GM12892 (cell line): ENCODE data around the gene PIK3C2G.
"Not testable (repeated sequence)": the region's sequence is repeated elsewhere in the genome, so short reads cannot be mapped to it uniquely, and the experiment has no call there.

Experiments
- DNase-seq: peaks from one replicate; pipeline ENCODE4 v3.0.0; 2011; ENCODE audit not compliant: insufficient read length
- FAIRE-seq: peaks from 2 replicates; lab custom pipeline; 2011; peaks lifted over from hg19 to GRCh38; lab: Jason Lieb, UNC
- POLR2A ChIP-seq: IDR thresholded peaks from 2 replicates; pipeline ENCODE4 v1.6.1; 2011; ENCODE audit warnings: low read depth, low read length, control low read depth
- POLR2AphosphoS5 ChIP-seq: IDR thresholded peaks from 2 replicates; pipeline ENCODE4 v1.6.1; 2011; ENCODE audit warnings: low read depth, low read length, control low read depth
- TAF1 ChIP-seq: IDR thresholded peaks from 2 replicates; pipeline ENCODE4 v1.6.1; 2011; ENCODE audit warnings: low read depth, mild to moderate bottlenecking, control low read depth, low read length, borderline replicate concordance

The PIK3C2G gene

DNA sequence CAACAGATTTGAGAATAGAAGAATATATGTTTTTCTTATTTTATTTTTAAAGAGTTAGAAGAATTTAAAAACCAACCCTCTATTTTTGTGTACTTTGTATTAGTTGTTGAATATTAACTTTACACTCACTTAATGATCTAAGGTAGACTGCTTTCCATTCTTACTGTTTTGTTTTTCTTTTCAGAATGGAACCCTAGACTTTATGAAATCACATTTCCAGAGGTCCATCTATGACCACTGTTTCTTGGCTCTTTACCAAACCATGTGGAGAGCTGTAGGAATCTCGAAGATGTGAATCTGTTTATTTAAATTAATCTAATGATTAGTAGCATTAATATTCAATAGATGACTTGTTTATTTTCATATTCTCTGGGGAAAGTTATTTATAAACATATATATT, 7.2 kb upstream of the PIK3C2G start:
- DNase-seq, result no peak
- FAIRE-seq, result no peak
- TF ChIP-seq TAF1, result no peak
- TF ChIP-seq POLR2A, result no peak
- no peak for TF ChIP-seq POLR2AphosphoS5

DNA sequence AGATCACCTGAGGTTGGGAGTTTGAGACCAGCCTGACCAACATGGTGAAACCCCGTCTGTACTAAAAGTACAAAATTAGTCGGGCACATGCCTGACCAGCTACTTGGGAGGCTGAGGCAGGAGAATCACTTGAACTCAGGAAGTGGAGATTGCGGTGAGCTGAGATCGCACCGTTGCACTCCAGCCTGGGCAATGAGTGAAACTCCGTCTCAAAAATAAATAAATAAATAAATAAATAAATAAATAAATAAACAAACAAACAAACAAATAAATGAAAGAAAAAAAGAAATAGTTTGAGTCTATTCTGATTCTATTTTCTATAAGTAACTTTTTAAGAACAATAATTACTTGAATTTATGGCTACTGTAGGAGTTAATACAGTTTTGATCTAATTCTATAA, 6.3 kb upstream of the PIK3C2G start:
- not testable (repeated sequence) for FAIRE-seq, DNase-seq

DNA sequence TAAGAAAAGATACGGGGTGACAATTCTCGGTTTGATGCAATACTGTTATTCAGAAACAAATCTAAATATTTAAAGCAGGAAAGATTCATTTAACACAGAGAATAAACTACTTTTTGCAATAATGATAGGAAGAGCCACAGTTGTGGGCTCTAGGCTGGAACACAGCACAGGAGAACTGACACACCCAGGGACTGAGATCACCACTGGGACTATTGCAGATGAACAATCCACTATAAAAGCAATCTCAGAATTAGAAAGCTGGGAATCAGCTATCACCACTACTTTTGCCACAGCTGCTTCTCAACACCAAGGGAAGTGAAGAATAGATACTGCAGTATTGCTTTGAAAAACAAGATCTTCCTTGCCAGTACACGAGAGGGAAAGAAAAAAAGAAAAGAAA, 4.1 kb upstream of the PIK3C2G start:
- DNase-seq, result no peak
- no peak for FAIRE-seq
- TF ChIP-seq POLR2AphosphoS5, result no peak
- TF ChIP-seq TAF1, result no peak
- no peak for TF ChIP-seq POLR2A

DNA sequence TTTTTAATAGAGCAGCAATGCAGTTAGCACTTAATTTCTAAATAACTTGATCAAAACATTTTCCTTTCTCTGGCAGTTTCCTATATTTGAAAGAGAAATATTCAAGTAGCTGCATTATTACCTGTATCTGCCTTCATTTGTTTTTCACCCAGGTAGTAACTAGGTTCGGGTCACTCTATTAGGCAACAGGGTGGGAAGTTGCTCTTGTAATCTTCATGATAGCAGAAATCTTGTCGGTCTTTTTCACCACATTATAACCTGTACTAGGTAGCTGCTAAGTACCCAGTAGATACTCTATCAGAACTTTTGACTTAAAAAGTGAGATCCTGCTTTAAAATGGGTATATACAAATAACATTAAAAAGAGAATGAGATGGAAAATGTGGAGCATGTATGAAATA, 2.4 kb upstream of the PIK3C2G start:
- no peak for TF ChIP-seq TAF1
- TF ChIP-seq POLR2AphosphoS5, result no peak
- no peak for TF ChIP-seq POLR2A
- FAIRE-seq, result no peak
- no peak for DNase-seq

DNA sequence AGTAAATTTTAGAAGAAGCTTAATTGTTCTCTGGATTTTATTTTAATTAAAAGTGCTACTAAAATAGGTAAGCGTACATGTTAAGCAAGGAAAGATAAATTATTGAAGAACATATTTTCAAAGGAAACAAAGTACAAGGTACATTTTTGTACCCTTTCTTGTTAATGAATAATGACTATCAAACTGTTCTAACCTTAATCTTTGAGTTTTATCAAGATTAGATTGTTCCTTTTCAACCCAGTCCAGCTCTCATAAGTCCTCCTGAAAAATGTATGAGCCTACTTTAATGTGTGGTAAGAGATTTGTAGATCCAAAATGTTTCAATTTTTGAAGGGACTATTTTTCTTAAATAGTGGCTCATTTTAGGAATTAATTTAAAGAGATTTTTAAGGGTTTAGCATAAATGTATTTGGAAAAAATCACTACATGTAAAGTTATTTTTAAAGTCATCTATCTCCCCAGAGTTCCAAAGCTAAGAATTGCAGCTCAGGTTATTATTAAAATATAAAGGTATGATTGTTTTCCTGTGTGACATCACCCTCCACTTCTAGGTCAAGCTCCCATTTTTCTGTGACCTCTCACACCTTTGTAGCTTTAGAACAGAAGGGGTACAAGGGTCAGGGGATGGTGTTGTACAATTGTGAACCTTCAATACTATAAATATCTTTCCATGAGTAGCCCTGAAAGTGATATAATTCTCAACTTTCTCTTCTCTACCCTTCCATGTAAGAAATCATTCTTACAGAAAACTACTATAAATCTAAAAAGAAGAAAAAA, 1.2 kb upstream of the PIK3C2G start:
- TF ChIP-seq TAF1 (no peak), POLR2AphosphoS5 (no peak), POLR2A (no peak)
- no peak for FAIRE-seq
- DNase-seq, result no peak

DNA sequence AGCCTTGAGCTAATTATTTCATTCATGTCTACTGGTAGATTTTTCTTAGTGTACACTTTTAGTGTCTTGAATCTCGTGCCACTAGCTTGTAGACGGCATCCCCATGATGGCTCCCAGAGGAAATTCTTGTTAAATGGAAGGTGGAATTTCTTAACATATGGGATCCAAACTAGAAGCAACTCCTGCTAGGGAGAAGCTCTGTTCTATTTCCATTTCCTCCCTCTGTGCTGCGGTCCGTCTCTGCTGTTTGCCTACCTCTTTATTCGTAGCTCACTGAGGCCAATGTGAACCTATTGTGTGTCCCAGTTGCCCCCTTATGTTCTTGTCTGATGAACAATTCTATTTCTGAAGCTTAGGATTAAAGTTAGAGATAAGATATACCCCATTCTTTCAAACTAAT, 588 bp downstream of the PIK3C2G start:
- FAIRE-seq, result no peak
- no peak for DNase-seq
- no peak for TF ChIP-seq POLR2AphosphoS5
- TF ChIP-seq TAF1, result no peak
- TF ChIP-seq POLR2A, result no peak

DNA sequence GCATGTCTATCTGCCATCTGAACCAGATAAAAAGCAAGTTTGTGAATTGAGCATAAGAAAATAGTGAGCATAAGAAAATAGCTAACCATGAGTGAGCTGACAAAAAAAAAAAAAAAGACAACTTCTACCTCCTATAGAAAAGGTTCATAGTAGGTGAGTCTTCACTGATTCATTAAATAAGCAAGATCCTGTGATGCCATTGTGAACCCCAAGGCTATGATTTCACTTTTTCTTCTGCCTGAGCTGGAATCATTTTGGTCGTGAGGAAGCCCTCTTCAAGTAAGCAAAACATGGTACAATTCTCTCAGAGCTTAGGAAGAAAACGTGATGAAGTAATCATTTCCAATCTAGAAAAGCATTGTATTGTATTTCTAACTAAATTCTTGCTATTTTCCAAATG, 1.2 kb downstream of the PIK3C2G start:
- FAIRE-seq, result no peak
- no peak for DNase-seq
- no peak for TF ChIP-seq POLR2AphosphoS5
- TF ChIP-seq TAF1, result no peak
- TF ChIP-seq POLR2A, result no peak

DNA sequence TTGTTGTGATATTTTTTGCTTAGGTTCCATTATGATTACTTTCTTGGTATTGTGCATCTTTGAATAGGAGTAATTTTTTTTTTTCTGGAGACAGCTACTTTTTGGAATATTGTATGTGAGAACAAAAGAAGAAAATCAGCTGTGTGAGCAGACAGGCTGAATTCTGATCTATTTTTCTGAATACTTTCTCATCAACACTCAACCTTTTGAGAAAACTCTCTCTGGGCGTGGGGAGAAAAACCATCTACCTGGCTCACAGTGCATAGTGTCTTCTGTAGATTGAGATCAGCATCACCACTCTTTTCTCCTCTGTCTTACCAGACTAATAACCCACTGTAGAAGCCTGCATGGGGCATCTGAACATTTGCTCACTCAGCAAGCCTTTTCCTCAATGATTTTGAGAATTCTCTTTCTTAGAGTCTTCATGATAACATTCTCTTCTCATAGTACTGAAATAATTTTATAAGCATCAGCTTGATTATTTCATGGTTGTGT, 3.3 kb downstream of the PIK3C2G start:
- no peak for FAIRE-seq
- no peak for TF ChIP-seq POLR2A
- no peak for TF ChIP-seq TAF1
- TF ChIP-seq POLR2AphosphoS5, result no peak
- no peak for DNase-seq

DNA sequence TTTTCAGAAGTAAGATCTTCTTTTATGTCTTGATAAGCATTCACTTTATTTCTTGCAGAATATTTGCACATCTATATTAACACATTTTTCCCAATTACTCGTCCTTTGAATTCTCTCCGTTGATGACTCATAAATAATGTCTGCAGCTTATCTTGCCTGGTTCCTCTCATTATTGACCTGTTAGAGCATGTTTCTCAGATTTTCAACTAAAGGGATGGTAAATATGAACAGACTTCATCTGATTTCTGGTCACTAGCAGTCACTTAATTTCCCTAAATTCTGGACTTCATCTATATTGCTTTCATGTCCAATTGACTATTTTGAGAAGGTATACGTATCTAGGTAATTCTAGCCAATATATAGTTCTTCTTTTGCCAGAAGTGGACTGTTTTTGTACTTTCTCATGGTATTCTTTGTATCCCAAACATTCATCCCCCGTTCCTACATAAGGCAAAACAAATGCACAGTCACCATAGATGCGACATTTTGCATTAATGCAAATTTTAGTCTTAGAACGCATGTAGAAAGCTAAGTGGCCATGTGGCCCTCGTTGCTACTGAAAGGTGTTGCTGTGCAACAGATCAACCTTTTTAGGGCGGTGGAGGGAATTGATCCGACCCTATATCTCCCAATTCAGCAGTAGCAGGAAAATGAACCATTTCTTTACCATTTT, 6.2 kb downstream of the PIK3C2G start:
- DNase-seq, result no peak
- no peak for FAIRE-seq
- TF ChIP-seq POLR2A (no peak), TAF1 (no peak), POLR2AphosphoS5 (no peak)

DNA sequence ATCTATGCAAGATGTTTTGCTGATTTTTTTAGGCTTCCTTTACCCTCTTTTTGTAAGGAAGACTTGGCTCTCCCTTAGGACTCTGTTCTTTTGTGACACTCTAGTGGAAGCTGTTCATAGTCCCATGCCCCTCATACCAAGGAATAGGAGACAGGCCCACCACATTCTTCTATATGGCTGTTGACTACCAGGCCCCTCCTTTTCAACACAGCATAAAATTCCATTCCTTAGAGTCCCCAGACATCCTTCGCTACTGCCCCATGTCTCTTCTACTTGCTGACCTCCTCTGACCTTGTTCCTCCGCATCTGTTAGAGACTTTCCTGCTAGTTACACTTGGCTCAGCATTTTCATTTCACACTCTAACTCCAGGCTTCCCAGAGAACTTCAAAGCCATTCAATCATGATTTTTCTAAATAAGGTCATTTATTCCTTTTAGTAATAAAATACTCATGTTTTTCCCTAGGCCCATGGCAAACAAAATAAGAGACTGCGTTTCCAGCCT, 9.7 kb downstream of the PIK3C2G start:
- FAIRE-seq (no peak), DNase-seq (no peak)
- TF ChIP-seq POLR2A (no peak), POLR2AphosphoS5 (no peak), TAF1 (no peak)

DNA sequence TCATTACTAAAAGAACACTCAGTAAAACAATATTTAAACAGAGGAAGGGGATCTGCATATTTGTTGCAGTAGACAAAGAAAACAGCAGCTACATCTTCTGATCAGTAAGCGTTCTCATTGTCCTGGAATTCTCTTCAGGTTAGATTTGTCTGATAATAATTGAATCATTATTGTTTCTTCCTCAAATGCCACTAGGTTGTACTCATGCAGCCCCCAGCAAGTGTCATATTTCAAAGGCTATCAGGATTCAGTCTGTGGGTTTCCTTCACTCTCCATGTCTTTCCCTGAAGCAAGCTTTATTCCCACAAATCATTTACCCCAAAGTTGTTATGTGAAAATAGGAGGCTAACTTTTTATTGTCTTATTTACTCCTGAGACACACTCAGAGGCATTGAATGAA, 14.7 kb downstream of the PIK3C2G start:
- no peak for TF ChIP-seq POLR2A
- TF ChIP-seq POLR2AphosphoS5, result no peak
- no peak for TF ChIP-seq TAF1
- no peak for DNase-seq
- FAIRE-seq, result no peak

DNA sequence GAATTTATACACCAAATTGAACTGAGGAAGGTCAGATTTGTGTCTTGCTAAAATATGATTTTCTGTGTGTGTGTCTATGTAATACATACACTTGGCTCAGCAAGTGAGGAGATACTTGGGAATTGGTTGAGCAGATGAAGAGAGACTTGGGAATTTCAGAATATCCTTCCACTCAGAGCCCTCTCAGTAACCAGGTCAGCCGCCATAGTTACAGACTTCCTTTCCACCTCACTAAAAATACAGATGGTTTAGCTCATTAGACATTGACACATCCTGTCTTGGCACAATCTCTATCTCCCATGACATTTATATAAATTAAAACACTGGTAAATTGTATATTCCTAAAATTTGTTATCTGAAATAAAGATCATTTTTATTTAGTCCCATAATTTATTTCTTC, 15.9 kb downstream of the PIK3C2G start:
- no peak for DNase-seq
- no peak for FAIRE-seq
- TF ChIP-seq TAF1, result no peak
- TF ChIP-seq POLR2AphosphoS5, result no peak
- TF ChIP-seq POLR2A, result no peak

DNA sequence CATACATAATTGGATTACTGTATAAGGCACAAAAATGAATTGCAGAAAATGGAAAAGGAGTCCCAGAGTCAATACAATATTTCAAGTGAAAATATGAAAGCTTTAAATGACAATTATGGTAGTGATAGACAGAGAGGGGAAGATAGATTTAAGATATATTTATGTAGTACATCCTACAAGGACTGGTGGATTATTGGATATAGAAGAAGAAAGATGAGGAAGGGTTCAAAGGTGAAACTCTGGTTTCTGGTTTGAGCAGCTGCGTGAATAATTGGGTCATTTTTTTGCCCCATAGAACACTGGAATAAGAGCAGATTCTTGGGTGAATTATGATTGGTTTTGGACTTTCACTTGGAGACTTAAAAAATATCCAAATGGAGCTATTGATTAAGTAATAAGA, 19.4 kb downstream of the PIK3C2G start:
- FAIRE-seq (no peak), DNase-seq (no peak)
- TF ChIP-seq POLR2AphosphoS5 (no peak), POLR2A (no peak), TAF1 (no peak)
